Measurements from ENCODE around the gene NUTM2G. TPM values are rescaled to one million over a fixed set of nuclear protein-coding genes. Genes with fewer than 3 reads are reported as not detected.
"Not testable (repeated sequence)": the region's sequence is repeated elsewhere in the genome, so short reads cannot be mapped to it uniquely, and the experiment has no call there.

Gene NUTM2G, protein sequence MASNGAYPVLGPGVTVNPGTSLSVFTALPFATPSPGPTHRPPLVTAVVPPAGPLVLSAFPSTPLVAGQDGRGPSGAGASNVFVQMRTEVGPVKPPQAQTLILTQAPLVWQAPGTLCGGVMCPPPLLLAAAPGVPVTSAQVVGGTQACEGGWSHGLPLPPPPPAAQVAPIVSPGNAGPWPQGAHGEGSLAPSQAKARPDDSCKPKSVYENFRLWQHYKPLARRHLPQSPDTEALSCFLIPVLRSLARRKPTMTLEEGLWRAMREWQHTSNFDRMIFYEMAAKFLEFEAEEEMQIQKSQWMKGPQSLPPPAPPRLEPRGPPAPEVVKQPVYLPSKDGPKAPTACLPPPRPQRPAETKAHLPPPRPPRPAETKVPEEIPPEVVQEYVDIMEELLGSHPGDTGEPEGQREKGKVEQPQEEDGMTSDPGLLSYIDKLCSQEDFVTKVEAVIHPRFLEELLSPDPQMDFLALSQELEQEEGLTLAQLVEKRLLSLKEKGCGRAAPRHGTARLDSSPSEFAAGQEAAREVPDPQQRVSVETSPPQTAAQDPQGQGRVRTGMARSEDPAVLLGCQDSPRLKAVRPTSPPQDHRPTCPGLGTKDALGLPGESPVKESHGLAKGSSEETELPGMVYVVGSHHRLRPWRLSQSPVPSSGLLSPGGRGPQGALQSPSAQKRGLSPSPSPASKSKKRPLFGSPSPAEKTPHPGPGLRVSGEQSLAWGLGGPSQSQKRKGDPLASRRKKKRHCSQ
- not detected for total RNA-seq

DNA sequence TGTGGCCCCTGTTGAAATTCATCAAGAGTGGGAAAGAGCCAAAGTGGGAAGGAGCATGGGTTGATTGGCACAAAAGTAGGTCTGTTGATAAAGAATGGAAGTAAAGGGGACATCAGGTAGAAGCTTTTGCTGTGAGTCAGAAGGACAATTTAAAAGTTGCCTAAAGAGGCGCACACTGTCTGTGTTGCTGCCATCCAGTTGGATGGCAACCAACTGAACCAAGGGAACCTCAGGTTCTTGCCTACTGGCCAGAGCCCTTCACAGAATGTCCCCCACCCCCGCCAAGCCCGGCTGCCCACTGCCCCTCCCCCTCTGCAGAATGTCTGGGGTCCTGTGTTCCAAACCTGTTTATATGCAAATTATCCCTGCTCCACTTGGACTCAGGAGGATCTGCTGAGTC lies at the start of gene NUTM2G:
NUTM2G (plus strand) TSS at position 301 of the 400 bp plus-strand sequence. CDS start 182 bp downstream, outside the sequence.
- H3K27ac ChIP-seq; H3K4me1 ChIP-seq; DNase-seq; H3K9me3 ChIP-seq; H3K27me3 ChIP-seq; H3K4me3 ChIP-seq; H3K36me3 ChIP-seq; intact Hi-C loops (cut with DNase I; ENCODE audit: low total_unique reads): not testable (repeated sequence)

DNA sequence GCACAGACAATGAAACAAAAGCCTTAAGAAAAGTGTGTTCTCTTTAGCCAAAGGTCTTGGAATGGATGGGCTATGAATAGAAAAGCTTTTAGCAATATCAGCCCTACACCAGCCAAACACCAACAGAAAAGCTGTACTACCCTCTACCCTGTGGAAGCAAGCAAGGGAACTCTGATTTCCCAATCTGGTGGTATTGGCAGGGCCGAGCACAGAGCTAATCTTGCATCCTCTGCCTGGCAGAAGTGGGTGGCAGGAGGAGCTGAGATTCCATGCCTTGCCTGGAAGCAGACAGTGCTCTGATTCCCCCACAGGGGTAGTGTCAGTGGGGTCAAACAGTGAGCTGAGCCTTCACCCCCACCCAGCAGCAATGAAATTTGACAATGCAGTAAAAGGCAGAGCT lies 44.7 kb upstream of the NUTM2G start:
- intact Hi-C loops (cut with DNase I; ENCODE audit: low total_unique reads): no loop called here
- H3K4me1 ChIP-seq: no peaks in the 10 kb centered on the region
- H3K36me3 ChIP-seq: no peaks in the 10 kb centered on the region
- no peak for TF ChIP-seq POLR2A (IDR thresholded peaks at IDR 0.05)
- TF ChIP-seq, protein P1, sequence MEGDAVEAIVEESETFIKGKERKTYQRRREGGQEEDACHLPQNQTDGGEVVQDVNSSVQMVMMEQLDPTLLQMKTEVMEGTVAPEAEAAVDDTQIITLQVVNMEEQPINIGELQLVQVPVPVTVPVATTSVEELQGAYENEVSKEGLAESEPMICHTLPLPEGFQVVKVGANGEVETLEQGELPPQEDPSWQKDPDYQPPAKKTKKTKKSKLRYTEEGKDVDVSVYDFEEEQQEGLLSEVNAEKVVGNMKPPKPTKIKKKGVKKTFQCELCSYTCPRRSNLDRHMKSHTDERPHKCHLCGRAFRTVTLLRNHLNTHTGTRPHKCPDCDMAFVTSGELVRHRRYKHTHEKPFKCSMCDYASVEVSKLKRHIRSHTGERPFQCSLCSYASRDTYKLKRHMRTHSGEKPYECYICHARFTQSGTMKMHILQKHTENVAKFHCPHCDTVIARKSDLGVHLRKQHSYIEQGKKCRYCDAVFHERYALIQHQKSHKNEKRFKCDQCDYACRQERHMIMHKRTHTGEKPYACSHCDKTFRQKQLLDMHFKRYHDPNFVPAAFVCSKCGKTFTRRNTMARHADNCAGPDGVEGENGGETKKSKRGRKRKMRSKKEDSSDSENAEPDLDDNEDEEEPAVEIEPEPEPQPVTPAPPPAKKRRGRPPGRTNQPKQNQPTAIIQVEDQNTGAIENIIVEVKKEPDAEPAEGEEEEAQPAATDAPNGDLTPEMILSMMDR (IDR thresholded peaks at IDR 0.05): no peak
- DNase-seq: no peak
- H3K9me3 ChIP-seq: peaks cover 0 to 4% of the 10 kb centered on the region in 2 donors
- no peak overlapping the region for H3K4me3 ChIP-seq
- H3K27me3 ChIP-seq: no peaks in the 10 kb centered on the region
- no peak overlapping the region for H3K27ac ChIP-seq

DNA sequence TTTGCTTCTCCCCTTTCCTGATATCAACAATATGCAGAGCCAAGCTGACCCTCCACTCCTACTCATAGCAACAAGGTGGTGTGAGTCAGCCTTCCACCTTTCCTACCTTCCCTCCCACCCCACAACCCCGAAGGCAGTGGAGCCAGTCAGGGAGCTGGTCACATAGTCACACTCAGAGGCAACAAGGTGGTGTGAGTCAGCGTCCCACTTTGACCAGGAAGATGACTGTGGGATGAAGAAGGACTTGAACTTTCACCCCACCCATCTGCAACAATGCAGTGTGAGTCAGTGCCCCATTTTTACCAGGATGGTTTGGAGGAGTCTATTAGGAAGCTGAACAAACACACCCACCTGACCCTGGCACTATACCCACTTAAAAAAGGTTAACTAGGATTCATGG lies 44.2 kb upstream of the NUTM2G start:
- Histone ChIP-seq H3K27ac (no peak overlapping the region), H3K4me3 (no peak overlapping the region), H3K27me3 (no peaks in the 10 kb centered on the region), H3K9me3 (peaks cover 0 to 4% of the 10 kb centered on the region in 2 donors), H3K36me3 (no peaks in the 10 kb centered on the region), H3K4me1 (no peaks in the 10 kb centered on the region)
- intact Hi-C loops (cut with DNase I; ENCODE audit: low total_unique reads): no loop called here
- no peak for DNase-seq
- TF ChIP-seq, protein P1 (IDR thresholded peaks at IDR 0.05): no peak
- no peak for TF ChIP-seq POLR2A (IDR thresholded peaks at IDR 0.05)

DNA sequence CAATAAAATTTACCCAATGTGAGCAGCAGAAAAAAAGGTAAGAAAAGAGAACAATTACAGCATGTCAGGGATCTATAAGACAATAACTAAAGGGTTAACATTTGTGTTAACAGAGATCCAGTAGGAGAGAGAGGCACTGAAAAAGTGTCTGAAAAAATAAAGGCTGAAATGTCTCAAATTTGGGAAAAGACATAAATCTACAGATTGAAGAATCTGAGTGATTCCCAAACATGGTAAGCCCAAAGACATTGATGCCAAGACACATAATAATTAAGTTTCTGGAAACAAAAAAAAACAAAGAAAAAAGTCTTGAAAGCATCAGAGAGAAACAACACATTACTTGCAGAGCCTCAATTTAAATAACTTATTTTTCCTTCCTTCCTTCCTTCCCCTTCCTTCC lies 43.2 kb upstream of the NUTM2G start:
- intact Hi-C loops (cut with DNase I; ENCODE audit: low total_unique reads): no loop called here
- no peak for DNase-seq
- Histone ChIP-seq H3K9me3 (peaks cover 0 to 4% of the 10 kb centered on the region in 2 donors), H3K4me3 (no peak overlapping the region), H3K4me1 (no peaks in the 10 kb centered on the region), H3K27ac (no peak overlapping the region), H3K27me3 (no peaks in the 10 kb centered on the region), H3K36me3 (no peaks in the 10 kb centered on the region)
- TF ChIP-seq, protein P1 (IDR thresholded peaks at IDR 0.05): no peak
- TF ChIP-seq POLR2A (IDR thresholded peaks at IDR 0.05): no peak

DNA sequence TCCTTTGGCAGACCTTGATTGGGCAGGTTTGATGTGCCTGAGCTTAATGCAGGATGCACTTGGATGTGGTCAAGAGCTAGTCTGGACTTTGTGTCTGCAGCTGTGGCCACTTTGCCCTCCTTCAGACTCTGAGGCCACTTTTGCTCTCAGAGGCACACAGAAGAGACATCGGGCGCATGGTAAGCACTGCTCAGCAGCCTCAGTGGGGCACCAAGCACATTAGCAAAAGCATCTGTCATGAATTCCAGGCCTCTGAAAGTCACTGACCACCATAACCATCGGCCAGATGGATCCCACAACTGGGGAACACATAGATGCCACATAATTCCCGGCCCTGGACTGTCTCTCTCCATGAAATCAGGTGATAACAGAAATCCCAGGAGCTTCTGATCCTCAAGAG lies 40.1 kb upstream of the NUTM2G start:
- Histone ChIP-seq H3K27me3 (no peaks in the 10 kb centered on the region), H3K9me3 (peaks cover 0 to 4% of the 10 kb centered on the region in 2 donors), H3K27ac (no peak overlapping the region), H3K4me3 (no peak overlapping the region), H3K4me1 (no peaks in the 10 kb centered on the region), H3K36me3 (no peaks in the 10 kb centered on the region)
- no peak for DNase-seq
- intact Hi-C loops (cut with DNase I; ENCODE audit: low total_unique reads): no loop called here
- TF ChIP-seq, protein P1 (IDR thresholded peaks at IDR 0.05): no peak
- no peak for TF ChIP-seq POLR2A (IDR thresholded peaks at IDR 0.05)
